Loucy (cell line): ENCODE results near the gene MYH13.

ENCODE experiments used
- H2AFZ ChIP-seq: fragments of 200-600 bp; sonication (generic); 2 replicates; pipeline ENCODE4 v1.6.0; 2016; ENCODE audit warnings: antibody characterized with exemption, mild to moderate bottlenecking, low read length, moderate library complexity
- H3F3A ChIP-seq: fragments of 200-600 bp; 2 replicates; pipeline ENCODE4 v1.6.0; 2016; ENCODE audit warnings: antibody characterized with exemption, low read depth, mild to moderate bottlenecking
- H3K27me3 ChIP-seq: fragments of 200-600 bp; sonication (generic); 2 replicates; pipeline ENCODE4 v1.6.1; 2014; ENCODE audit warnings: low read length, mild to moderate bottlenecking; ENCODE audit not compliant: insufficient read depth, poor library complexity, severe bottlenecking
- H3K36me3 ChIP-seq: fragments of 200-600 bp; sonication (generic); 2 replicates; pipeline ENCODE4 v1.6.1; 2016; ENCODE audit warnings: low read length; ENCODE audit not compliant: insufficient read depth
- H3K4me1 ChIP-seq: fragments of 200-600 bp; sonication (generic); 2 replicates; pipeline ENCODE4 v1.5.1; 2014; ENCODE audit warnings: low read length, mild to moderate bottlenecking; ENCODE audit not compliant: insufficient read depth, poor library complexity, severe bottlenecking
- H3K4me2 ChIP-seq: fragments of 200-600 bp; sonication (generic); 2 replicates; pipeline ENCODE4 v1.6.0; 2014; ENCODE audit warnings: antibody characterized with exemption, low read length, low read depth, mild to moderate bottlenecking; ENCODE audit not compliant: poor library complexity, severe bottlenecking
- H3K4me3 ChIP-seq: fragments of 200-600 bp; sonication (generic); 2 replicates; pipeline ENCODE4 v1.5.1; 2014; ENCODE audit warnings: low read length, mild to moderate bottlenecking, mixed read lengths; ENCODE audit not compliant: poor library complexity, severe bottlenecking
- H3K79me2 ChIP-seq: fragments of 200-600 bp; sonication (generic); 2 replicates; pipeline ENCODE4 v1.6.1; 2014; ENCODE audit warnings: low read length; ENCODE audit not compliant: insufficient read depth
- H3K9ac ChIP-seq: fragments of 200-600 bp; sonication (generic); 2 replicates; pipeline ENCODE4 v1.6.0; 2014; ENCODE audit warnings: mild to moderate bottlenecking, low read depth, low read length, moderate library complexity; ENCODE audit not compliant: poor library complexity, severe bottlenecking
- H3K9me2 ChIP-seq: fragments of 200-600 bp; sonication (generic); replicated peaks from 2 replicates; pipeline ENCODE4 v1.6.1; 2016; ENCODE audit warnings: low read depth, low read length, mixed read lengths
- H3K9me3 ChIP-seq: fragments of 200-600 bp; sonication (generic); 2 replicates; pipeline ENCODE4 v1.6.1; 2014; ENCODE audit warnings: mild to moderate bottlenecking, antibody characterized with exemption, low read length, low read depth; ENCODE audit not compliant: insufficient read depth
- H4K20me1 ChIP-seq: fragments of 200-600 bp; sonication (generic); 2 replicates; pipeline ENCODE4 v1.6.0; 2014; ENCODE audit warnings: antibody characterized with exemption, low read length, mild to moderate bottlenecking; ENCODE audit not compliant: insufficient read depth, poor library complexity, severe bottlenecking
- CTCF ChIP-seq: fragments of 200-600 bp; sonication (generic); conservative IDR thresholded peaks from 2 replicates; pipeline ENCODE4 v1.5.1; 2014; ENCODE audit warnings: mild to moderate bottlenecking, antibody characterized with exemption, low read length
- EZH2phosphoT487 ChIP-seq: fragments of 200-600 bp; IDR thresholded peaks from 2 replicates; pipeline ENCODE4 v1.6.1; 2018; ENCODE audit warnings: antibody characterized with exemption, mild to moderate bottlenecking, moderate library complexity, borderline replicate concordance

The MYH13 gene

GRCh38 chr17:10276436-10276835, 96.4 kb downstream of the MYH13 start:
- TF ChIP-seq CTCF (no peak), EZH2phosphoT487 (no peak)
- H2AFZ ChIP-seq, result no peak overlapping the region
- no peaks in the 10 kb centered on the region for H3K27me3 ChIP-seq
- H3F3A ChIP-seq, result no peaks in the 10 kb centered on the region
- no peaks in the 10 kb centered on the region for H3K36me3 ChIP-seq
- no peaks in the 10 kb centered on the region for H4K20me1 ChIP-seq
- H3K9ac ChIP-seq, result no peak overlapping the region
- H3K9me2 ChIP-seq, result no peaks in the 10 kb centered on the region
- H3K4me3 ChIP-seq, result no peak overlapping the region
- no peaks in the 10 kb centered on the region for H3K4me1 ChIP-seq
- no peaks in the 10 kb centered on the region for H3K79me2 ChIP-seq
- no peaks in the 10 kb centered on the region for H3K9me3 ChIP-seq
- no peak overlapping the region for H3K4me2 ChIP-seq

DNA sequence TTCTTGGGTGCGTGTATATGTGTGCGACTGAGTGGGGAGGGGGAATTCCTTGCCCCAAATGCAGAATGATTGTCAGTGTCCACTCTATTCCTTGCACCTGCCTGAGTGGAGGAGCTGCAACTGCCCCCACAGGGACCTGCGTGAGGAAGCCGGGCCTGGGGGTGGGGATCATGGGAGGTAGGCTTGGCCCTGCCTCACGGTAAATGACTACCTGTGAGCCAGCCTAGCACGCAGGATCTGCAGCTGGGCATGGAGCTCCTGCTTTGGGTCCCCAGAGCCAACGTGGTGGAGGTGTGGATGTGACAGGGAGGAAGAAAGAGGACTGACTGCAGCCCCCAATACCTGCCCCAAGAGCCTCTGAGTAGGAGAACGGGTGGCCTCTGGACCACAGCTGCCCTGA, 97.4 kb downstream of the MYH13 start:
- no peaks in the 10 kb centered on the region for H3K9me3 ChIP-seq
- H3K4me1 ChIP-seq, result no peaks in the 10 kb centered on the region
- H3K27me3 ChIP-seq, result no peaks in the 10 kb centered on the region
- H3K36me3 ChIP-seq, result no peaks in the 10 kb centered on the region
- TF ChIP-seq EZH2phosphoT487, result no peak
- H4K20me1 ChIP-seq, result no peaks in the 10 kb centered on the region
- H3K4me3 ChIP-seq, result no peak overlapping the region
- no peak overlapping the region for H3K4me2 ChIP-seq
- H3K9me2 ChIP-seq, result no peaks in the 10 kb centered on the region
- H3K9ac ChIP-seq, result no peak overlapping the region
- H2AFZ ChIP-seq, result no peak overlapping the region; the same call in 1 of the 2 replicates
- H3F3A ChIP-seq, result no peaks in the 10 kb centered on the region
- no peaks in the 10 kb centered on the region for H3K79me2 ChIP-seq

GRCh38 chr17:10271106-10271562, 101.7 kb downstream of the MYH13 start:
- Histone ChIP-seq H3F3A (no peaks in the 10 kb centered on the region), H3K27me3 (no peaks in the 10 kb centered on the region), H3K36me3 (no peaks in the 10 kb centered on the region), H3K4me2 (no peak overlapping the region), H3K79me2 (no peaks in the 10 kb centered on the region), H3K4me3 (no peak overlapping the region), H3K9ac (no peak overlapping the region), H2AFZ (no peak overlapping the region), H3K9me2 (no peaks in the 10 kb centered on the region), H3K4me1 (no peaks in the 10 kb centered on the region), H4K20me1 (no peaks in the 10 kb centered on the region), H3K9me3 (no peaks in the 10 kb centered on the region)
- TF ChIP-seq CTCF (no peak), EZH2phosphoT487 (no peak)

DNA sequence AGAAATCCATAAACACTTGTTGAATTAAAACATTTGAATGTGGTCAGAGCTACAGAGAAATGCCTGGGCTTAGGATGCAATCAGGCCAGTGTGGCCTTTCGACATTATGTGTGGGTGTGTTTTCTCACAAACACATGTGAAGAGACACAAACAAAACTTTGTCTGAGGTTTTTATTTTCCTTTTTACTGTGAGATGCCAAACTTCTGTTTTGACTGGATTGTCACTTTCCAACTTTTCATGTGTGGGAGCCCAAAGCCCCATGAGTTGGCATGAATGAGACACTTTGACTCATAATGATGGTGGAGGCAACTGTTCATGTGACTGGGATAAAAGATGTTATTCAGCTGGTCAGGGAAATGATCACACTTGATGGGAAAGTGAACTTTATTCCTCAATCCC, 102.5 kb downstream of the MYH13 start:
- TF ChIP-seq CTCF (no peak), EZH2phosphoT487 (no peak)
- no peaks in the 10 kb centered on the region for H3K79me2 ChIP-seq

More for the DNA sequence above, 102.5 kb downstream of the MYH13 start:
- no peaks in the 10 kb centered on the region for H3K27me3 ChIP-seq
- no peak overlapping the region for H3K4me3 ChIP-seq
- no peaks in the 10 kb centered on the region for H3K36me3 ChIP-seq
- no peaks in the 10 kb centered on the region for H3F3A ChIP-seq
- H3K4me1 ChIP-seq, result no peaks in the 10 kb centered on the region
- no peak overlapping the region for H3K4me2 ChIP-seq
- H3K9ac ChIP-seq, result no peak overlapping the region
- H3K9me2 ChIP-seq, result no peaks in the 10 kb centered on the region
- H4K20me1 ChIP-seq, result no peaks in the 10 kb centered on the region
- no peak overlapping the region for H2AFZ ChIP-seq
- H3K9me3 ChIP-seq, result no peaks in the 10 kb centered on the region
